Naive thymus-derived CD8-positive, alpha-beta T cell (primary cell): ENCODE results near the gene SRGAP2C. TPM values are rescaled to one million over a fixed set of nuclear protein-coding genes. Genes with fewer than 3 reads are reported as not detected.
"Not testable (repeated sequence)": the region's sequence is repeated elsewhere in the genome, so short reads cannot be mapped to it uniquely, and the experiment has no call there.

Experiments used
- ATAC-seq, 2 donors: fragments of 150-1000 bp; cut with Tn5 transposase in 1 of 2; sonication (Bioruptor Pico), chemical (Tn5 transposase) in 1 of 2; 1 replicate in 1 of 2; 2 replicates in 1 of 2; pipeline ENCODE4 v1.10.0; 2021; ENCODE audit warnings: mild to moderate bottlenecking in 2 of 2, moderate library complexity in 2 of 2
- POLR2A ChIA-PET: fragments of 350-600 bp; sonication (Branson Sonifier 250); formaldehyde crosslinking; loops from one replicate; lab custom pipeline; 2021; ENCODE audit warnings: antibody characterized with exemption; lab: Charles Lee
- DNase-seq, 10 donors: peaks; one replicate each; pipeline versions ENCODE4 v3.0.0 to v3.0.0-alpha.2; 2020 to 2022
- H3K27ac Mint-ChIP-seq, 10 donors: one replicate each; pipeline ENCODE4 v1.8.0; 2020 to 2022; ENCODE audit warnings: mild to moderate bottlenecking in 10 of 10, mixed read lengths in 10 of 10, moderate library complexity in 4 of 10, inconsistent platforms in 1 of 10
- H3K27me3 Mint-ChIP-seq, 5 donors: one replicate each; pipeline ENCODE4 v1.8.0; 2021 to 2022; ENCODE audit warnings: mixed read lengths in 5 of 5
- H3K36me3 Mint-ChIP-seq, 3 donors: one replicate each; pipeline ENCODE4 v1.8.0; 2020 to 2022; ENCODE audit warnings: mixed read lengths in 3 of 3, mild to moderate bottlenecking in 2 of 3, inconsistent platforms in 1 of 3
- H3K4me1 Mint-ChIP-seq, 4 donors: one replicate each; pipeline ENCODE4 v1.8.0; 2021 to 2022; ENCODE audit warnings: mixed read lengths in 4 of 4
- H3K4me3 Mint-ChIP-seq, 10 donors: one replicate each; pipeline ENCODE4 v1.8.0; 2020 to 2022; ENCODE audit warnings: mild to moderate bottlenecking in 10 of 10, mixed read lengths in 10 of 10, moderate library complexity in 6 of 10, inconsistent platforms in 1 of 10
- H3K9me3 Mint-ChIP-seq, 9 donors: one replicate each; pipeline ENCODE4 v1.8.0; 2020 to 2022; ENCODE audit warnings: mixed read lengths in 9 of 9, mild to moderate bottlenecking in 3 of 9, inconsistent platforms in 1 of 9, moderate library complexity in 1 of 9
- polyA plus RNA-seq, 3 donors: library from polyadenylated mRNA; unstranded; fragments of 300-500 nt; fragmentation: Illumina TruSeq; gene quantifications; one replicate each; pipeline ENCODE4 v1.2.3, GENCODE V29; 2021
- total RNA-seq, 8 experiments: library from RNA in 2 of 8; stranded (reverse) in 2 of 8; gene quantifications; one replicate each; pipeline ENCODE4 v1.2.3 and lab custom pipeline; 2021 to 2026

The SRGAP2C gene
- total and polyA plus RNA-seq, 5 experiments from 2014 or later, result 0.73 to 14.1 (median 2.1) TPM

DNA sequence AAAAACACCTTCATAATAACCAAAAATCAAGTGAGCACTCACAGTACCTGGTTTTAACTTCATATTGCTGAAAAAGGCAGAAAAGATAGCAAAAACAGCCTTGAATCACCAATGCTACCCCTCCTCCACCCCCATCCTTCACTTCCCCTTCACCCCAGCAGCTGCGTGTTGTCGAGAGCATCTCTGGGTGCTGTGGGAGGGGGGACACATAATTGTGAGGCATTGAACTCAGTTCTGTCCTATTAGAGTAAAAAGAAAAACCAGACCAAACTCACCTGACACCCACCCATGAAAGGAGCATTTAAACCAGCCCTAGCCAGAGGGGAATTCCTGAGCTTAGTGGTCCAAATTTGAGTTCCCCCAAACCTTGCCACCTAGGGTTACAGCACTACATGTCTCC, 248.7 kb downstream of the SRGAP2C start:
- H3K4me3 Mint-ChIP-seq, POLR2A ChIA-PET, H3K4me1 Mint-ChIP-seq, ATAC-seq, DNase-seq, H3K27ac Mint-ChIP-seq: not testable (repeated sequence)
- peaks cover 0 to 15% (median 3%) of the 10 kb centered on the region in 9 donors for H3K9me3 Mint-ChIP-seq
- H3K36me3 Mint-ChIP-seq, result peaks cover 0 to 25% (median 7%) of the 10 kb centered on the region in 3 donors
- peaks cover 10 to 30% (median 18%) of the 10 kb centered on the region in 5 donors for H3K27me3 Mint-ChIP-seq

DNA sequence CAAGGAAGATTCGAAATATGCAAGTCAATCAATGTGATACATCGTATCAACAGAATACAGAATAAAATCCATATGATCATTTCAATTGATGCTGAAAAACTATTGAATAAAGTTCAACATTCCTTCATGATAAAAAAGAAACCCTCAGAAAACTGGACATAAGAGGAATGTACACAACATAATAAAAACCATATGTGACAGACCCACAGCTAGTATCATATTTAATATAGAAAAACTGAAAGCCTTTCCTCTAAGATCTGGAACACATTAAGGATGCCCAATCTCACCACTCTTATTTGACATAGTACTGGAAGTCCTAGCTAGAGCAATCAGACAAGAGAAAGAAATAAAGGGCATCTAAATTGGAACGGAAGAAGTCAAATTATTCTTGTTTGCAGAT, 254.1 kb downstream of the SRGAP2C start:
- peaks cover 0 to 15% (median 9%) of the 10 kb centered on the region in 5 donors for H3K27me3 Mint-ChIP-seq
- peaks cover 0 to 25% (median 7%) of the 10 kb centered on the region in 3 donors for H3K36me3 Mint-ChIP-seq
- ATAC-seq, H3K4me1 Mint-ChIP-seq, H3K4me3 Mint-ChIP-seq, H3K27ac Mint-ChIP-seq, DNase-seq, POLR2A ChIA-PET: not testable (repeated sequence)
- peaks cover 0 to 17% (median 6%) of the 10 kb centered on the region in 9 donors for H3K9me3 Mint-ChIP-seq

DNA sequence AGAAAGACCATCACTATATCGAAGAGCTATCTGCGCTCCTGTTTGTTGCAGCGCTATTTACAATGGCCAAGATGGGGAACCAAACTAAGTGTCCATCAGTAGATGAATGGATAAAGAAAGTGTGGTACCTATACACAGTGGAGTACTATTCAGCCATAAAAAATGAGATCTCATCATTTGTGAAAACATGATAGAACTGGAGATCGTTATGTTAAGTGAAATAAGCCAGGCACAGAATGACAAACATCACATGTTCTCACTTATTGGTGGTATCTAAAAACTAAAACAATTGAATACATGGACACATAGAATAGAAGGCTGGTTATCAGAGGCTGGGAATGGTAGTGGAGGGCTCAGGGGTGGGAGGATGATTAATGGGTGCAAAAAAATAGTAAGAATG, 256.2 kb downstream of the SRGAP2C start:
- H3K36me3 Mint-ChIP-seq, result peaks cover 0 to 17% (median 5%) of the 10 kb centered on the region in 3 donors
- no peak for DNase-seq
- no peak for ATAC-seq
- peaks cover 0 to 2% (median 0%) of the 10 kb centered on the region in 4 donors for H3K4me1 Mint-ChIP-seq
- peaks cover 0 to 7% (median 2%) of the 10 kb centered on the region in 5 donors for H3K27me3 Mint-ChIP-seq
- POLR2A ChIA-PET, result no interaction called here
- H3K4me3 Mint-ChIP-seq, result no peak overlapping the region
- peaks cover 0 to 15% (median 6%) of the 10 kb centered on the region in 9 donors for H3K9me3 Mint-ChIP-seq
- no peak overlapping the region for H3K27ac Mint-ChIP-seq

Other genes starting within 250 kb of the SRGAP2C start
- not detected for gene FAM72B, start 635 bp upstream of the SRGAP2C start, total RNA-seq
- gene FAM72B, start 635 bp upstream of the SRGAP2C start, polyA plus RNA-seq, result not detected